Activated CD4-positive, alpha-beta T cell treated with anti-CD3 and anti-CD28 coated beads for 36 hours (primary cell): ENCODE results near the gene LTBP1. TPM values are rescaled to one million over a fixed set of nuclear protein-coding genes. Genes with fewer than 3 reads are reported as not detected.
A peak's percentile ranks its signal among the peaks of the same experiment; 100 is the strongest.

Source experiments
- ATAC-seq: fragments of 200-7000 bp; cut with Tn5 transposase; one replicate; pipeline ENCODE4 v1.10.0; 2021; ENCODE audit warnings: mild to moderate bottlenecking, moderate library complexity
- CTCF ChIA-PET: fragments of 350-600 bp; sonication (Branson Sonifier 250); formaldehyde crosslinking; loops from one replicate; lab custom pipeline; 2021; ENCODE audit warnings: antibody characterized with exemption; lab: Charles Lee
- POLR2A ChIA-PET: fragments of 350-600 bp; sonication (Branson Sonifier 250); formaldehyde crosslinking; loops from one replicate; lab custom pipeline; 2021; ENCODE audit warnings: antibody characterized with exemption, inconsistent platforms; lab: Charles Lee
- DNase-seq: peaks from one replicate; pipeline ENCODE4 v3.0.0-alpha.2; 2020
- H3K27ac Mint-ChIP-seq: one replicate; pipeline ENCODE4 v1.8.0; 2021; ENCODE audit warnings: mixed read lengths
- H3K27me3 Mint-ChIP-seq: one replicate; pipeline ENCODE4 v1.8.0; 2021; ENCODE audit warnings: mixed read lengths
- H3K36me3 Mint-ChIP-seq: one replicate; pipeline ENCODE4 v1.8.0; 2021; ENCODE audit warnings: low read depth, mixed read lengths
- H3K4me1 Mint-ChIP-seq: one replicate; pipeline ENCODE4 v1.8.0; 2021; ENCODE audit warnings: mixed read lengths
- H3K4me3 Mint-ChIP-seq: one replicate; pipeline ENCODE4 v1.8.0; 2021; ENCODE audit warnings: mild to moderate bottlenecking, moderate library complexity, mixed read lengths
- H3K9me3 Mint-ChIP-seq: one replicate; pipeline ENCODE4 v1.8.0; 2021; ENCODE audit warnings: low read depth, mixed read lengths
- intact Hi-C, 2 experiments: fragments of 100-400 bp; cut with DNase I in 1 of 2; cut with micrococcal nuclease in 1 of 2; formaldehyde crosslinking; loops; one replicate each; pipeline versions ENCODE4 v1.14.2 to v1.15.1; 2022 to 2024; cut with DNase I, micrococcal nuclease
- total RNA-seq, 2 experiments: library from RNA; stranded (reverse); gene quantifications; one replicate each; pipeline ENCODE4 v1.2.3, GENCODE V29; 2021

LTBP1 gene
- total RNA-seq, 2 experiments from 2014 or later = 0.14 to 0.26 TPM

GRCh38 chr2:33316328-33316727 is 369.6 kb downstream of the LTBP1 start:
- H3K27ac Mint-ChIP-seq = no peak overlapping the region
- peaks cover 18% of the 10 kb centered on the region for H3K27me3 Mint-ChIP-seq
- ATAC-seq (no peak), DNase-seq (no peak)
- H3K36me3 Mint-ChIP-seq = no peaks in the 10 kb centered on the region
- POLR2A ChIA-PET = no interaction called here
- CTCF ChIA-PET = no interaction called here
- H3K4me3 Mint-ChIP-seq = no peak overlapping the region
- intact Hi-C loops = no loop called here
- H3K4me1 Mint-ChIP-seq = peaks cover 13% of the 10 kb centered on the region
- no peaks in the 10 kb centered on the region for H3K9me3 Mint-ChIP-seq

- no peaks in the 10 kb centered on the region for H3K9me3 Mint-ChIP-seq
- POLR2A ChIA-PET = no interaction called here
- CTCF ChIA-PET = no interaction called here
- peaks cover 24% of the 10 kb centered on the region for H3K4me1 Mint-ChIP-seq
- H3K4me3 Mint-ChIP-seq = no peak overlapping the region
- intact Hi-C loops = no loop called here
- ATAC-seq (no peak), DNase-seq (no peak)
- H3K27me3 Mint-ChIP-seq = peaks cover 12% of the 10 kb centered on the region
- H3K36me3 Mint-ChIP-seq = no peaks in the 10 kb centered on the region
- no peak overlapping the region for H3K27ac Mint-ChIP-seq
Observed at GRCh38 chr2:33317369-33318007, 370.7 kb downstream of the LTBP1 start.

- Mint-ChIP-seq H3K9me3 (no peaks in the 10 kb centered on the region), H3K36me3 (no peaks in the 10 kb centered on the region), H3K4me3 (no peak overlapping the region), H3K27ac (no peak overlapping the region), H3K4me1 (peaks cover 26% of the 10 kb centered on the region), H3K27me3 (peaks cover 11% of the 10 kb centered on the region)
- no peak for DNase-seq
- ATAC-seq = no peak
- POLR2A ChIA-PET = no interaction called here
- CTCF ChIA-PET = interaction anchor here (0.5 kb wide), 1 partner anchor 1436 kb away, joined by 3 read pairs; no protein-coding TSS in a partner anchor
- intact Hi-C loops = no loop called here
Observed at GRCh38 chr2:33318456-33318855, 371.7 kb downstream of the LTBP1 start.

GRCh38 chr2:33320573-33320972 is 373.8 kb downstream of the LTBP1 start:
- CTCF ChIA-PET = no interaction called here
- POLR2A ChIA-PET = no interaction called here
- Mint-ChIP-seq H3K36me3 (no peaks in the 10 kb centered on the region), H3K4me3 (no peak overlapping the region), H3K27me3 (peaks cover 5% of the 10 kb centered on the region), H3K27ac (peak overlapping the region; percentile 44), H3K4me1 (peaks cover 26% of the 10 kb centered on the region), H3K9me3 (no peaks in the 10 kb centered on the region)
- intact Hi-C loops = loop anchor here (5.0 kb wide), 3 partner anchors 157 to 277 kb away; partner anchors contain the start of genes FAM98A (in 1 of the 2) and RASGRP3 (in 1 of the 2)
- DNase-seq (no peak), ATAC-seq (no peak)

GRCh38 chr2:33321236-33321771 is 374.6 kb downstream of the LTBP1 start:
- Mint-ChIP-seq H3K9me3 (no peaks in the 10 kb centered on the region), H3K27ac (peak overlapping the region; percentile 84), H3K4me1 (peaks cover 26% of the 10 kb centered on the region), H3K4me3 (peak overlapping the region; percentile 26), H3K36me3 (no peaks in the 10 kb centered on the region), H3K27me3 (peaks cover 5% of the 10 kb centered on the region)
- DNase-seq (peak; percentile 63), ATAC-seq (peak; percentile 88)
- intact Hi-C loops = loop anchor here (1.0 to 5.0 kb wide), 6 partner anchors 49 to 276 kb away; partner anchors contain the start of genes RASGRP3 (in 2 of the 2) and FAM98A (in 1 of the 2)
- ChIA-PET CTCF (no interaction called here), POLR2A (no interaction called here)

GRCh38 chr2:33321876-33322483 is 375.2 kb downstream of the LTBP1 start:
- Mint-ChIP-seq H3K4me1 (peaks cover 26% of the 10 kb centered on the region), H3K36me3 (no peaks in the 10 kb centered on the region), H3K9me3 (no peaks in the 10 kb centered on the region), H3K4me3 (peak overlapping the region; percentile 26), H3K27ac (peak overlapping the region; percentile 58), H3K27me3 (peaks cover 5% of the 10 kb centered on the region)
- POLR2A ChIA-PET = no interaction called here
- peak; percentile 16 for ATAC-seq
- intact Hi-C loops = loop anchor here (1.0 to 5.0 kb wide), 6 partner anchors 50 to 275 kb away; partner anchors contain the start of genes RASGRP3 (in 2 of the 2) and FAM98A (in 1 of the 2)
- peak; percentile 13 for DNase-seq
- CTCF ChIA-PET = no interaction called here

- DNase-seq = no peak
- no peaks in the 10 kb centered on the region for H3K9me3 Mint-ChIP-seq
- H3K27me3 Mint-ChIP-seq = peaks cover 3% of the 10 kb centered on the region
- POLR2A ChIA-PET = no interaction called here
- no peaks in the 10 kb centered on the region for H3K36me3 Mint-ChIP-seq
- H3K27ac Mint-ChIP-seq = no peak overlapping the region
- H3K4me3 Mint-ChIP-seq = no peak overlapping the region
- intact Hi-C loops = loop anchor here (5.0 kb wide), 3 partner anchors 155 to 275 kb away; partner anchors contain the start of genes FAM98A (in 1 of the 2) and RASGRP3 (in 1 of the 2)
- H3K4me1 Mint-ChIP-seq = peaks cover 26% of the 10 kb centered on the region
- no peak for ATAC-seq
- CTCF ChIA-PET = no interaction called here
Observed at GRCh38 chr2:33322612-33323011, 375.9 kb downstream of the LTBP1 start.

GRCh38 chr2:33323957-33324356 is 377.2 kb downstream of the LTBP1 start:
- DNase-seq (no peak), ATAC-seq (no peak)
- CTCF ChIA-PET = interaction anchor here (0.6 kb wide), 1 partner anchor 26 kb away, joined by 3 read pairs; no protein-coding TSS in a partner anchor
- Mint-ChIP-seq H3K9me3 (no peaks in the 10 kb centered on the region), H3K4me3 (no peak overlapping the region), H3K4me1 (peaks cover 26% of the 10 kb centered on the region), H3K27ac (no peak overlapping the region), H3K27me3 (peaks cover 6% of the 10 kb centered on the region), H3K36me3 (no peaks in the 10 kb centered on the region)
- POLR2A ChIA-PET = no interaction called here
- intact Hi-C loops = loop anchor here (5.0 kb wide), 3 partner anchors 153 to 273 kb away; partner anchors contain the start of genes FAM98A (in 1 of the 2) and RASGRP3 (in 1 of the 2)

GRCh38 chr2:33326100-33326499 is 379.3 kb downstream of the LTBP1 start:
- H3K9me3 Mint-ChIP-seq = no peaks in the 10 kb centered on the region
- CTCF ChIA-PET = no interaction called here
- intact Hi-C loops = no loop called here

GRCh38 chr2:33333433-33333832 is 386.7 kb downstream of the LTBP1 start:
- ChIA-PET CTCF (interaction anchor here (0.6 kb wide), 1 partner anchor 18 kb away, joined by 3 read pairs; no protein-coding TSS in a partner anchor), POLR2A (no interaction called here)
- no peaks in the 10 kb centered on the region for H3K36me3 Mint-ChIP-seq
- ATAC-seq (no peak), DNase-seq (no peak)
- H3K27ac Mint-ChIP-seq = no peak overlapping the region
- H3K9me3 Mint-ChIP-seq = no peaks in the 10 kb centered on the region
- intact Hi-C loops = no loop called here
- peaks cover 17% of the 10 kb centered on the region for H3K27me3 Mint-ChIP-seq
- peaks cover 4% of the 10 kb centered on the region for H3K4me1 Mint-ChIP-seq
- H3K4me3 Mint-ChIP-seq = no peak overlapping the region

More at GRCh38 chr2:33326100-33326499, 379.3 kb downstream of the LTBP1 start:
- Mint-ChIP-seq H3K4me1 (peaks cover 17% of the 10 kb centered on the region), H3K36me3 (no peaks in the 10 kb centered on the region), H3K27me3 (peaks cover 6% of the 10 kb centered on the region), H3K4me3 (no peak overlapping the region), H3K27ac (no peak overlapping the region)
- no peak for DNase-seq
- POLR2A ChIA-PET = no interaction called here
- ATAC-seq = no peak

GRCh38 chr2:33334083-33334482 is 387.3 kb downstream of the LTBP1 start:
- no peak for ATAC-seq
- intact Hi-C loops = no loop called here
- POLR2A ChIA-PET = no interaction called here

More at GRCh38 chr2:33334083-33334482, 387.3 kb downstream of the LTBP1 start:
- Mint-ChIP-seq H3K36me3 (no peaks in the 10 kb centered on the region), H3K4me1 (peaks cover 4% of the 10 kb centered on the region), H3K9me3 (no peaks in the 10 kb centered on the region), H3K27ac (no peak overlapping the region), H3K27me3 (peaks cover 17% of the 10 kb centered on the region), H3K4me3 (no peak overlapping the region)
- no peak for DNase-seq
- CTCF ChIA-PET = interaction anchor here (0.6 kb wide), 1 partner anchor 17 kb away, joined by 3 read pairs; no protein-coding TSS in a partner anchor
